ENCODE measurements around the gene EVI2A.

- TF ChIP-seq, protein P1, sequence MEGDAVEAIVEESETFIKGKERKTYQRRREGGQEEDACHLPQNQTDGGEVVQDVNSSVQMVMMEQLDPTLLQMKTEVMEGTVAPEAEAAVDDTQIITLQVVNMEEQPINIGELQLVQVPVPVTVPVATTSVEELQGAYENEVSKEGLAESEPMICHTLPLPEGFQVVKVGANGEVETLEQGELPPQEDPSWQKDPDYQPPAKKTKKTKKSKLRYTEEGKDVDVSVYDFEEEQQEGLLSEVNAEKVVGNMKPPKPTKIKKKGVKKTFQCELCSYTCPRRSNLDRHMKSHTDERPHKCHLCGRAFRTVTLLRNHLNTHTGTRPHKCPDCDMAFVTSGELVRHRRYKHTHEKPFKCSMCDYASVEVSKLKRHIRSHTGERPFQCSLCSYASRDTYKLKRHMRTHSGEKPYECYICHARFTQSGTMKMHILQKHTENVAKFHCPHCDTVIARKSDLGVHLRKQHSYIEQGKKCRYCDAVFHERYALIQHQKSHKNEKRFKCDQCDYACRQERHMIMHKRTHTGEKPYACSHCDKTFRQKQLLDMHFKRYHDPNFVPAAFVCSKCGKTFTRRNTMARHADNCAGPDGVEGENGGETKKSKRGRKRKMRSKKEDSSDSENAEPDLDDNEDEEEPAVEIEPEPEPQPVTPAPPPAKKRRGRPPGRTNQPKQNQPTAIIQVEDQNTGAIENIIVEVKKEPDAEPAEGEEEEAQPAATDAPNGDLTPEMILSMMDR (IDR thresholded peaks at IDR 0.05; ENCODE audit: borderline replicate concordance, extremely low read depth, low read length, poor library complexity, severe bottlenecking) = no peak
- TF ChIP-seq EZH2 (IDR thresholded peaks at IDR 0.05; ENCODE audit: borderline replicate concordance, low read depth, low read length, severe bottlenecking) = no peak
Observed at GRCh38 chr17:31357839-31358394, 36.5 kb upstream of the EVI2A start.
